ENCODE measurements around the gene SPINT2. TPM values are rescaled to one million over a fixed set of nuclear protein-coding genes. Genes with fewer than 3 reads are reported as not detected.
"Not testable (repeated sequence)": the region's sequence is repeated elsewhere in the genome, so short reads cannot be mapped to it uniquely, and the experiment has no call there.

The SPINT2 gene
- 1.1 TPM in 1 of 2 replicates, not detected in the other for total RNA-seq (2014; rRNA removed; shearing (Covaris generic))

- no peak for DNase-seq (ENCODE audit: low spot score)
These were observed at the start of gene SPINT2 for GRCh38 chr19:38264486-38265212. TSS of gene SPINT2 (plus strand) at chr19:38264573. CDS start at chr19:38264893, 320 bp downstream.

GRCh38 chr19:38216785-38217641 is 47.4 kb upstream of the SPINT2 start:
- no peak for DNase-seq (ENCODE audit: low spot score)

GRCh38 chr19:38218204-38218603 is 46.2 kb upstream of the SPINT2 start:
- DNase-seq (ENCODE audit: low spot score): no peak

- DNase-seq (ENCODE audit: low spot score): no peak
These were observed 45.2 kb upstream of the SPINT2 start for GRCh38 chr19:38219221-38219620.

GRCh38 chr19:38221421-38221820 is 43.0 kb upstream of the SPINT2 start:
- no peak for DNase-seq (ENCODE audit: low spot score)

GRCh38 chr19:38221919-38222830 is 42.2 kb upstream of the SPINT2 start:
- DNase-seq (ENCODE audit: low spot score): no peak

- no peak for DNase-seq (ENCODE audit: low spot score)
These were observed 41.3 kb upstream of the SPINT2 start for GRCh38 chr19:38223119-38223523.

GRCh38 chr19:38223617-38224013 is 40.8 kb upstream of the SPINT2 start:
- DNase-seq (ENCODE audit: low spot score): no peak

- peak; percentile 79 for DNase-seq (ENCODE audit: low spot score)
These were observed 40.1 kb upstream of the SPINT2 start, which contains the start of gene DPF1 for GRCh38 chr19:38224014-38224862. TSS of gene DPF1 (minus strand) at chr19:38224222. CDS start at chr19:38224142, 80 bp downstream.

GRCh38 chr19:38224863-38225218 is 39.5 kb upstream of the SPINT2 start:
- not testable (repeated sequence) for DNase-seq (ENCODE audit: low spot score)

GRCh38 chr19:38227287-38228004 is 36.9 kb upstream of the SPINT2 start:
- DNase-seq (ENCODE audit: low spot score): no peak

- DNase-seq (ENCODE audit: low spot score): no peak
These were observed 36.4 kb upstream of the SPINT2 start for GRCh38 chr19:38228005-38228377.

GRCh38 chr19:38228491-38229439 is 35.6 kb upstream of the SPINT2 start:
- no peak for DNase-seq (ENCODE audit: low spot score)

- DNase-seq (ENCODE audit: low spot score): peak; percentile 89
These were observed 34.7 kb upstream of the SPINT2 start for GRCh38 chr19:38229585-38230073.

GRCh38 chr19:38230506-38231133 is 33.8 kb upstream of the SPINT2 start:
- DNase-seq (ENCODE audit: low spot score): not testable (repeated sequence)

- no peak for DNase-seq (ENCODE audit: low spot score)
These were observed 32.5 kb upstream of the SPINT2 start for GRCh38 chr19:38231918-38232317.

GRCh38 chr19:38233740-38234251 is 30.6 kb upstream of the SPINT2 start:
- peak; percentile 67 for DNase-seq (ENCODE audit: low spot score)

GRCh38 chr19:38234615-38235014 is 29.8 kb upstream of the SPINT2 start:
- DNase-seq (ENCODE audit: low spot score): no peak

Measured in H4 (cell line).